Kidney (tissue), 14 donors: ENCODE measurements around the gene DSG1. TPM values are rescaled to one million over a fixed set of nuclear protein-coding genes. Genes with fewer than 3 reads are reported as not detected.
"Not testable (repeated sequence)": the region's sequence is repeated elsewhere in the genome, so short reads cannot be mapped to it uniquely, and the experiment has no call there.

ENCODE experiments used
- DNase-seq, 5 donors: peaks; one replicate each; pipeline ENCODE4 v3.0.0-alpha.2; 2013 to 2020
- FAIRE-seq: peaks from 2 replicates; lab custom pipeline; 2012; peaks lifted over from hg19 to GRCh38; lab: Jason Lieb, UNC
- H3K27ac ChIP-seq, 2 donors: one replicate each; pipeline ENCODE4 v1.7.0; 2013; ENCODE audit warnings: low read depth in 2 of 2, low read length in 2 of 2, inconsistent platforms in 1 of 2
- H3K27me3 ChIP-seq: one replicate; pipeline ENCODE4 v1.7.1; 2013; ENCODE audit warnings: low read length, inconsistent platforms; ENCODE audit not compliant: control insufficient read depth, insufficient read depth
- H3K36me3 ChIP-seq, 3 donors: one replicate each; pipeline versions ENCODE4 v1.7.0 to v1.7.1; 2013; ENCODE audit warnings: low read length in 3 of 3, control low read depth in 1 of 3, inconsistent platforms in 1 of 3; ENCODE audit not compliant: insufficient read depth in 3 of 3, control insufficient read depth in 2 of 3
- H3K4me1 ChIP-seq, 3 donors: one replicate each; pipeline versions ENCODE4 v1.7.0 to v1.7.1; 2013; ENCODE audit warnings: low read length in 3 of 3, inconsistent platforms in 1 of 3, low read depth in 1 of 3; ENCODE audit not compliant: control insufficient read depth in 2 of 3, insufficient read depth in 2 of 3
- H3K4me3 ChIP-seq, 3 donors: one replicate each; pipeline versions ENCODE4 v1.7.0 to v1.8.1; 2013; ENCODE audit warnings: low read length in 3 of 3, control low read depth in 1 of 3, inconsistent platforms in 1 of 3
- H3K9ac ChIP-seq, 3 donors: one replicate each; pipeline versions ENCODE4 v1.7.0 to v1.7.1; 2013; ENCODE audit warnings: low read length in 3 of 3, control low read depth in 1 of 3, inconsistent platforms in 1 of 3
- H3K9me3 ChIP-seq, 3 donors: one replicate each; pipeline versions ENCODE4 v1.7.0 to v1.7.1; 2013; ENCODE audit warnings: low read length in 3 of 3, control low read depth in 1 of 3, inconsistent platforms in 1 of 3; ENCODE audit not compliant: control insufficient read depth in 2 of 3, insufficient read depth in 1 of 3
- CTCF ChIP-seq: IDR thresholded peaks from 3 replicates; pipeline ENCODE4 v1.5.1; 2012; ENCODE audit warnings: mild to moderate bottlenecking, moderate library complexity, borderline replicate concordance; ENCODE audit not compliant: insufficient read depth; ENCODE audit errors: extremely low read depth
- intact Hi-C: fragments of 100-400 bp; cut with DNase I; formaldehyde crosslinking; loops from one replicate; pipeline ENCODE4 v1.11.1; 2022
- polyA plus RNA-seq: library from polyadenylated mRNA; stranded (reverse); fragments of 350-450 nt; fragmentation: Illumina TruSeq; extraction: RNeasy Lipid Tissue Mini Kit (QIAGEN cat#74804); gene quantifications from one replicate; pipeline ENCODE4 v1.2.3, GENCODE V29; 2014; ENCODE audit warnings: low read depth, low replicate concordance; ENCODE audit not compliant: insufficient read depth
- total RNA-seq: library from RNA; stranded (reverse); fragmentation: NEBNext Ultra II Directional; extraction: Animal tissue kit (Norgen Biotek cat#: 25700); gene quantifications from one replicate; pipeline ENCODE4 v1.2.1, GENCODE V29; 2021
- donor health status: control.
- donor health status: control.
- donor health status: control.
- donor health status: control.
- donor health status: control.
- donor health status: DM: yes; HTN: yes; CAD: no.
- donor health status: Normal renal cell carcinoma (clear cell type).

DSG1 gene
- total and polyA plus RNA-seq, 2 donors from 2014 or later: not detected

DNA sequence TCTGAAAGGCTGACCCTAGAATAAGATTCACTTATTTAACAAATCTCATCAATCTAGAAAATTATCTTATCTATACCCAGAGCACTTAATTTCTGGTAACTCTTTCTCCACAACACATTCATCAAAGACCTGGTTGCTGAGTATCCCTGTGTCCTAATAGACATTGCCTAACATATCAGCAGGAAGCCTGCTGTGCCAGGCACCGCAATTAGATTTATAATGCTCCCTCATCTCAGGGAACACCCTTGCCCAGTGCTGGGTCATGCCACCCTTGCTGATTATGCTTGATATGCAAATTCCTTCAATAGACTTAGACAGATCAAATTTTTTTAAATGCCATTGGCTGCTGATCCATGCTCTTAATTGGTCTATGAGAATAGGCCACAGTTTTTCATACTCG is 3.8 kb downstream of the DSG1 start:
- no peaks in the 10 kb centered on the region for H3K9me3 ChIP-seq
- no peak for FAIRE-seq
- TF ChIP-seq CTCF: no peak
- DNase-seq: no peak
- no peaks in the 10 kb centered on the region for H3K36me3 ChIP-seq
- H3K27me3 ChIP-seq: no peaks in the 10 kb centered on the region
- intact Hi-C loops: no loop called here
- H3K4me1 ChIP-seq: no peaks in the 10 kb centered on the region
- H3K4me3 ChIP-seq: no peak overlapping the region
- no peak overlapping the region for H3K27ac ChIP-seq
- no peak overlapping the region for H3K9ac ChIP-seq

- no peaks in the 10 kb centered on the region for H3K27me3 ChIP-seq
- H3K9me3 ChIP-seq: no peaks in the 10 kb centered on the region
- H3K4me1 ChIP-seq: no peaks in the 10 kb centered on the region
- DNase-seq (peak in 2 of 5 donors; percentile 10 to 30), FAIRE-seq (no peak)
- H3K27ac ChIP-seq: no peak overlapping the region
- intact Hi-C loops: no loop called here
- no peak overlapping the region for H3K9ac ChIP-seq
- no peak for TF ChIP-seq CTCF
- no peak overlapping the region for H3K4me3 ChIP-seq
- no peaks in the 10 kb centered on the region for H3K36me3 ChIP-seq
Measured at GRCh38 chr18:31325051-31325450, 7.1 kb downstream of the DSG1 start.

DNA sequence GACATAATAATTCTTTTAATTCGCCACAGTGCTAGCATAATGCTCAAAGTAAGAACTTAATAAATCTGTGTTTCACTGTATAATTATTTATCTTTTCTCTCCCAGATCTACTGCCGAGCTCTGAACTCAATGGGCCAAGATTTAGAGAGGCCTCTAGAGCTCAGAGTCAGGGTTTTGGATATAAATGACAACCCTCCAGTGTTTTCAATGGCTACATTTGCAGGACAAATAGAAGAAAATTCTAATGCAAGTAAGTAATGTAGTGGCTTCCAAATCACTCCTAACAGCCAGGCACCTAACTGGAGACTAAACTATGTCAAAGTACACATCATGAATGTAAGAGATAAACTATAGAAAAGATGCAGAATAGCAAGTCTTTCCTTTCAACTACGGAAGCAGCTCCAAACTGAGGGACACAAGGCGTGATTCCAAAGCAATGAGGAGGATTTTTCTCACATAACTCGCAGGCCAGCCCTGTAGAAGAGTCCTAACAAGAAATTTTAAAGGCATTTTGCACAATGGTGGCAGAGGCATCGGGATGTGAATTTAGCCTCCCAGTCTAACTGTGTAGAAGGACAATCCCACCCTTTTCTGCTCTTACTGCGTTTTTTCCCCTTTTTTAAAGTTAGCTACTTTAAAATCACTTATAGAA is 12.0 kb downstream of the DSG1 start:
- Histone ChIP-seq H3K27me3 (no peaks in the 10 kb centered on the region), H3K4me3 (no peak overlapping the region), H3K9ac (no peak overlapping the region), H3K27ac (no peak overlapping the region), H3K9me3 (no peaks in the 10 kb centered on the region), H3K4me1 (no peaks in the 10 kb centered on the region), H3K36me3 (no peaks in the 10 kb centered on the region)
- TF ChIP-seq CTCF: no peak
- DNase-seq: no peak
- no peak for FAIRE-seq
- intact Hi-C loops: no loop called here

GRCh38 chr18:31343454-31343853 is 25.5 kb downstream of the DSG1 start:
- FAIRE-seq (no peak), DNase-seq (no peak)
- TF ChIP-seq CTCF: no peak

GRCh38 chr18:31353336-31353735 is 35.4 kb downstream of the DSG1 start:
- not testable (repeated sequence) for FAIRE-seq, H3K4me3 ChIP-seq

More at GRCh38 chr18:31343454-31343853, 25.5 kb downstream of the DSG1 start:
- Histone ChIP-seq H3K4me1 (no peaks in the 10 kb centered on the region), H3K4me3 (no peak overlapping the region), H3K9me3 (no peaks in the 10 kb centered on the region), H3K9ac (no peak overlapping the region), H3K27ac (no peak overlapping the region), H3K36me3 (no peaks in the 10 kb centered on the region), H3K27me3 (no peaks in the 10 kb centered on the region)
- intact Hi-C loops: no loop called here

More at GRCh38 chr18:31353336-31353735, 35.4 kb downstream of the DSG1 start:
- DNase-seq, H3K27me3 ChIP-seq, intact Hi-C loops, H3K9ac ChIP-seq, H3K27ac ChIP-seq, H3K9me3 ChIP-seq, H3K4me1 ChIP-seq, H3K36me3 ChIP-seq: not testable (repeated sequence)
